C4-2B (cell line): ENCODE measurements around the gene CENPX.

Experiments
- H3K27ac ChIP-seq: fragments of 450-650 bp; 2 replicates; pipeline ENCODE4 v1.5.1; 2017
- ZFX ChIP-seq: fragments of 450-650 bp; IDR thresholded peaks from 2 replicates; pipeline ENCODE4 v1.6.1; 2017
- TF ChIP-seq, protein P1 (sequence below): fragments of 450-650 bp; conservative IDR thresholded peaks from 2 replicates; pipeline ENCODE4 v1.5.1; 2017; ENCODE audit warnings: mild to moderate bottlenecking

Gene CENPX

DNA sequence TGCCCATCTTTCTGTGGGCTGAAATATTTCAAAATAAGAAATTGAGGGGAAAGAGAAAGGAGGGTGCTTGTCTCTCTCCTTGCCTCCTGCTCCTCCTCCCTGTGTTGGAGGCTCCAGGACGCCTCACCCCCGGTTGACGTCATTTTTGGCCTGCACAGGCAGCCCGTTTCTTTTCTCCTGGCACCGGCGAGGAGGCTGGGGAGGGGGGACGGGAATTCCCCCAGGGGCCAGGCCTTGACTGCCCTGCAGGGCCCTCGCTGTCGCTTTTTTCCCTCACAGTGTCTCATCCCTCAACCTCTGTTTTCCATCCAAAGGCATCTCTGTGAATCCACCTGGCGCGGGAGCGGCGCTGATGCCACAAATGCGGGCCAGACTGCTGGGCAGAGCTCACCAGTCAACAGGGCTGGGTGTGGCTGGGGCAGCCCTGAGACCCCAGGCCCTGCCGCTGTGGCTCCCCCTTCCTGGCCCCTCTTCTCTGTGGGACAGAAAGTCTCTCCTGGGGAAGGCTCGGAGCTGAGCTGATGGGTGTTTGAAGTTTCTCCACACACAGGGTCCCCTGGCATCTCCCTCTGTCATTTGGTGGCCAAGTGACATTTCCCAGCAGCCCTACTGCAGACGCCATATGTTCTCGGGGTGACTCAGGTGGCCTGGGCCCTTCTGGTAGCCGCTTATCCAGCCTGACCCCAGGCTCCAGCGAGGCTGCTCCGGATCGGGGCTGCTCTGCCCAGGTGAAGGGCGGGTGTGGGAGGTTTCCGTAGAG is 16.0 kb downstream of the CENPX start:
- H3K27ac ChIP-seq, result no peak overlapping the region
- no peak for TF ChIP-seq ZFX
- TF ChIP-seq, protein P1, sequence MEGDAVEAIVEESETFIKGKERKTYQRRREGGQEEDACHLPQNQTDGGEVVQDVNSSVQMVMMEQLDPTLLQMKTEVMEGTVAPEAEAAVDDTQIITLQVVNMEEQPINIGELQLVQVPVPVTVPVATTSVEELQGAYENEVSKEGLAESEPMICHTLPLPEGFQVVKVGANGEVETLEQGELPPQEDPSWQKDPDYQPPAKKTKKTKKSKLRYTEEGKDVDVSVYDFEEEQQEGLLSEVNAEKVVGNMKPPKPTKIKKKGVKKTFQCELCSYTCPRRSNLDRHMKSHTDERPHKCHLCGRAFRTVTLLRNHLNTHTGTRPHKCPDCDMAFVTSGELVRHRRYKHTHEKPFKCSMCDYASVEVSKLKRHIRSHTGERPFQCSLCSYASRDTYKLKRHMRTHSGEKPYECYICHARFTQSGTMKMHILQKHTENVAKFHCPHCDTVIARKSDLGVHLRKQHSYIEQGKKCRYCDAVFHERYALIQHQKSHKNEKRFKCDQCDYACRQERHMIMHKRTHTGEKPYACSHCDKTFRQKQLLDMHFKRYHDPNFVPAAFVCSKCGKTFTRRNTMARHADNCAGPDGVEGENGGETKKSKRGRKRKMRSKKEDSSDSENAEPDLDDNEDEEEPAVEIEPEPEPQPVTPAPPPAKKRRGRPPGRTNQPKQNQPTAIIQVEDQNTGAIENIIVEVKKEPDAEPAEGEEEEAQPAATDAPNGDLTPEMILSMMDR, result no peak

DNA sequence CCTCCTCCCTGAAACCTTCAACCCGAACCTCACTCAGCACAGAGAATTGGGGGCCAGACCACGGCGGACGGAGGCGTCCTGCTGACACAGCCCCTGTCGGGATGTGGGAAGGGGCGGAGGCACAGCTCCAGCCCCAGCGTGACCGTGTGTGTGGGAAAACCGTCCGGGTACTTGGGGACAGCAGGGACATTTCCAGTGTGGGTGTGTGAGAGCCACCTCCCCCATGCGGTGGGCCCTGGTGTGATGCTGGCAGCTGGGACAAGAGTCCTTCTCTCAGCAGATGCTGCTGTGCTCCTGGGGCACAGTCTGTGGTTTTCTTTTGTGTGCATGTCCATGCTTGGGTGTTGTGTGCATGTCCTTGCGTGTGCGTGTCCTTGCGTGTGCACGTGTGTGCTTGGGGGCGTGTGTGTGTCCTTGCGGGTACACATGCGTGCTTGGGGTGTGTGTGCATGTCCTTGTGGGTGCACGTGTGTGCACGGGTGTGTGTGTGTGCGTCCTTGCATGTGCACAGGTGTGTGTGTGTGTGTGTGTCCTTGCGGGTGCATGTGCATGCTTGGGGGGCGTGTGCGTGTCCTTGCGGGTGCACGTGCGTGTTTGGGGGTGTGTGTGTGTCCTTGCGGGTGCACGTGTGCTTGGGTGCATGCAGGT is 16.9 kb downstream of the CENPX start:
- H3K27ac ChIP-seq, result no peak overlapping the region
- no peak for TF ChIP-seq ZFX
- TF ChIP-seq, protein P1, result no peak

DNA sequence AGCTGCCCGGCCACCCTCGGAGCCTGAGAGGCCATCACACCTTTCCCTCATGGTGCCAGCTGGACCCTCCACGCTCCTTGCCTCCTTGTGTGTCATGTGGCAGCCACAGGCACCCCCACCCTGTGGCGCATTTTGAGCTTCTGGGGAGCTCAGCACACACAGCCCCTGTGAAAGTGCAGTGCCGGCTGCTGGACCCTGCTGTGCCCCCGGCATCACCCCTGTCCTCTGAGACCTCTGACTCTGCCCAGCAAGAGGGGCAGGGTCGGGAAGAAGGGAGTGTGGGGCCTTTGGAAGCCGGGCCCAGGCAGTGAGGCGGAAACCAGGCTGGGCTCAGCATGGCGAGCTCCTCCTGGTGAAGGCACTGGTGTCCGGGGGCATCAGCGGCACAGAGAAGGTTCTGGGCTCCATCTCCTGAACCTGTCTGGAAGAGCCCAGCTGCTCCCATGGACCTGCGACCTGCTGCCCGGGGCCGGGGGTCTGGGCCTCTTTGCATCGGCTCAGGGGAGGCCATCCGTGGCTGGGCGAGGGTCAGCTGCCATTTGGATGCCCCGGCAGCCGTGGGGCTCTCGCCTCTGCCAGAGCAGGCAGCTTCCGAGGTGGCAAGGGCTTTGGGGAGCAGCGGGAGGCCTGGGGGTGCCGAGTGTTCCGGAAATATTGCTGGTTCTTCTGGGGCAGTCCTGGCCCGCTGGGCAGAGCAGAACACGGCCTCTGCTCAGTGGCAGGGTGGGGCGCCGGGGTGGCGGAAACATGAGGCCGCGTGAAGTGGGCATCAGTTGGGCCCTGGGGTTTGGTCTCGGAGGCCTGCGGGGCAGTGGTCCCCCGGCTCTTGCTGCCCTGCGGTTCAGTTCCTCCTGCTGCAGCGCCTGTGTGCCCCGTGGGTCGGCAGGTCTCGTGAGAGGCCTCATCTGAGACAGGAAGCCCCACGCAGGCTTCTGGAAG is 17.9 kb downstream of the CENPX start:
- H3K27ac ChIP-seq, result no peak overlapping the region
- no peak for TF ChIP-seq ZFX
- TF ChIP-seq, protein P1, result no peak

DNA sequence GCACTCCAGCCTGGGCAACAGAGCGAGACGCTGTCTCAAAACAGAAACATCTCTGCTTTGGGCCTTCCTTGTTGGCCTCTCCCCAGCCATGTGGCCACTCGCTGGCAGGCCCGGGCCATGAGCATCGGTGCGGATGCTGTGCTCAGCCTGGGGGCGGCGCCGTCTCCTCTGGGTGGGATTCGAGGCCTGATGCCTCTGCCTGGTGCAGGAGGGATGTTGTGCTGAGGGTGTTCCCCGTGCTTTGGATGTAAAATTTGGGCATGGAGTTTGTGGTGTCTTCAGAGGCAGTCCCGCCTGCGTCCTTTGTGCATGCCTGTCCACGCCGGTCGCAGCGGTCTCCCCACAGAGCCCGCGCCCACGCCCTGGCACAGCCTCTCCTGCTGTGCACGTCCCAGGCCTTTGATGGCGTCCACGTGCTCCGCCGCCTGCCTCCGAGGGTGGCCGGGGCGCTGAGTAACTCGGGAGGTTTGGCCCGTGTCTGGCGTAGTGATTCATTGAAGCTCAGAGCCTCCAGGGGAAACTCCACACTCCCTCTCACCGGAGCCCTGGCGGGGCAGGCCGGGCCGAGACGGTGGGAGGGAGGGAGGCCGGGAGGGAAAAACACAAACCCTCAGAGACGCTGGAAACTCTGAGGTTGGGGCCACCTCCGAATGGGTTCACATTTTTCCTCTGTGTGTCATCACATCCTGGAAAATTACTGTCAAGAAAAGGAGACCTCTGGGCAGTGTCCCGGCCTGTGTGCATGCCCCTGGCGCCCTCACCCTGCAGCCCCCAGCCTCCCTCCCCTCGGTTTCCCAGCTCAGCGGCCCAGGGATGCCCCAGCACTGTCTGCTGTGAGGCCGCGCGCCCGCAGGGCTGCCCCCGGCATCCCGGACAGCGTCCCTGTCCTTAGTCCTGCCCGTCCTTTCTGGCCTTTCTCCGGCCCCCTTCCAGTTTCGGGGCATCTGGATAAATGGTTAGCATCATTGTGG is 19.0 kb downstream of the CENPX start:
- TF ChIP-seq, protein P1, result no peak
- TF ChIP-seq ZFX, result no peak
- no peak overlapping the region for H3K27ac ChIP-seq

DNA sequence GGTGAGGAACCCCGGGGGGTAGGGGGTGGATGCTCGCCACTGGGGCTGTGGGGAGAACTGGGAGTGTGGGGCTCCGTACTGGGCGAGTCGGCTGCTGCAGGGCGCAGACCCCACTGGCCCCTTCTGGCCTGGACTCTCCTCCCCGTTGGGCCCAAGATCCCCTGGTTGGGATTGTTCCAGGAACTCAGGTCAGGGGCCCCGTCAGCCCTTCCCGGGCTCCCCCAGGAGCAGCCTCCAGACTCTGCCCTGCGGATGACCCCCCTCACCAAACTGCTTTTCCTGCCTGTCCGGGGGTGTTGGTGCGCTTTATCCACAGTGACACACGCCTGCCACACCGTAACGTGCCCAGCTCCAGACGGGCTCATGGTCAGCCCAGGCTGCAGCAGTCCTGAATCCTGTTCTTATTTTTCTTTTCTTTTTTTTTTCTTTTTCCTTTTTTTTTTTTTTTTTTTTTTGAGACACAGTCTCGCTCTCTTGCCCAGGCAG is 21.1 kb downstream of the CENPX start:
- no peak overlapping the region for H3K27ac ChIP-seq
- TF ChIP-seq ZFX, result no peak
- TF ChIP-seq, protein P1, result no peak

DNA sequence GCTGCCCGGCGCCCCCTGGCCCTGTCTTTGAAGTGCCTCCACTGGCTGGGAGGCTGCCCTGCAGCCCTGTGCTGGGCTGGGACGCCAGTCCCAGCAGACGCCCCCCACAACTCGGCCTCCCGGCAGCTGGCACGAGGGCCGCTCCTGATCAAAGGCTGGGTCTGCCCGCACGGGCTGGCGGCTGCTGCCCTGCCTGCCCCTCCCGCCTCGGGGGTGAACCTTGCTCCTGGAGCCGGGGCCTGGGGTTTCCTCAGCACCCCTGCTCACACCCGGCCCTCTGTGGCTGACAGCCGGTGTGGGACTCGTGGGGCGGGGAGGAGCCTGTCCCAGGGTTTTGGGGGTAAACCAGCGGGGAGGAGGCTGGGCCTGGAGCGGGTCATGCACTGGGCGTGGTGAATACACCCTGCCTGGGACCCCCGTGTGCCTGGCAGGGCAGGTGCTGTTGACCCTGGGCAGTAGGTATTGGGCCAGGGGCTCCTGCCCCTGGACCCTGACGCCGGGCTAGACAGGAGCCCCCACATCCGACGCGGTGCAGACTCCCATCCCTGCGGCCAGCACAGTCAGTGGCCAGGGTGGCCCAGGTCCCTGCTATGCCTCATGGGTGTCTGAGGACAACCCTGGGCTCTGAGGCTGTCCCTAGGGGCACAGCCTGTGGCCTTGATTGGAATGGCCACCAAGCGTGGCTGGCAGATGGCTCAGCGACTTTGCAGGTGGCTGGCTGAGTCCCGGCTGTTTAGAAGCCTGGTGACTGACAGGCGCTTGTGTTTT is 21.7 kb downstream of the CENPX start:
- TF ChIP-seq, protein P1, result no peak
- TF ChIP-seq ZFX, result no peak
- H3K27ac ChIP-seq, result no peak overlapping the region
